ENCODE data around the gene PRRX2.
"Not testable (repeated sequence)": the region's sequence is repeated elsewhere in the genome, so short reads cannot be mapped to it uniquely, and the experiment has no call there.

The PRRX2 gene

DNA sequence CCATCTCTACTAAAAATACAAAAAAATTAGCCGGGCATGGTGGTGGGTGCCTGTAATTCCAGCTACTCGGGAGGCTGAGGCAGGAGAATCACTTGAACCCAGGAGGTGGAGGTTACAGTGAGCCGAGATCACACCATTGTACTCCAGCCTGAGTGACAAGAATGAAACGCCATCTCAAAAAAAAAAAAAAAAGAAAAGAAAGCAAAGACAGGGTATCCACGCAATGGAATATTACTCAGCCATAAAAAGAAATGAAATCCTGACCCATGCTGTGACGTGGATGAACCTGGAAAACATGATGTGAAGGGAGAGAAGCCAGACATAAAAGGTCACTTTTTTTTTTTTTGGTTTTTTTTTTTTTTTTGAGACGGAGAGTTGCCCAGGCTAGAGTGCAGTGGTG is 95.3 kb downstream of the PRRX2 start:
- DNase-seq (ENCODE audit: low spot score) = not testable (repeated sequence)

DNA sequence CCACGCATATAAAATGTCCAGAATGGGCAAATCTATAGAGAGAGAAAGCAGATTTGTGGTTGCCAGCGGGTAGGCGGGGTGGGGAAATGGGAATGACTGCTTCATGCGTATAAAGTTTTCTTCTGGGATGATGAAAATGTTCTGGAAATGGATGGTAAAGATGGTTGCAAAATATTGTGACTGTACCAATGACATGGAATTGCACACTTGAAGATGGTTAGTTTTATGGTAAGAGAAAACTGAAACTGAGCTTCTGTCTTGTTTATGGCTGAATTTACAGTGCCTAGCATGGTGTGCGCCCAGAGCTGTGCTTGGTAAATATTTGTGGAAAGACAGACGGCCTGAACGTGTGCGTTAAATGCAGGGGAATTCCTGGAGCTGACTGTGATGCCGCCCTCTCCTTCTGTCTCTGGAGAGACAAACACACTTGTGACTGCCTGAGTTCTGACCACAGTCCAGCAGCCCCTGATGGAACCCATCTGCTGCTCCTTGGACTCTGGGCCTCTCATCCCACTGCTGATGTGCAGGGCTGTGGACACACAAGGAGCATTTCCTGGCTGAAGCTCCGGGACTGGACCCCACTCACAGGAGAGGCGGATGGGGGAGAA is 96.0 kb downstream of the PRRX2 start:
- peak; percentile 61 for DNase-seq (ENCODE audit: low spot score)

DNA sequence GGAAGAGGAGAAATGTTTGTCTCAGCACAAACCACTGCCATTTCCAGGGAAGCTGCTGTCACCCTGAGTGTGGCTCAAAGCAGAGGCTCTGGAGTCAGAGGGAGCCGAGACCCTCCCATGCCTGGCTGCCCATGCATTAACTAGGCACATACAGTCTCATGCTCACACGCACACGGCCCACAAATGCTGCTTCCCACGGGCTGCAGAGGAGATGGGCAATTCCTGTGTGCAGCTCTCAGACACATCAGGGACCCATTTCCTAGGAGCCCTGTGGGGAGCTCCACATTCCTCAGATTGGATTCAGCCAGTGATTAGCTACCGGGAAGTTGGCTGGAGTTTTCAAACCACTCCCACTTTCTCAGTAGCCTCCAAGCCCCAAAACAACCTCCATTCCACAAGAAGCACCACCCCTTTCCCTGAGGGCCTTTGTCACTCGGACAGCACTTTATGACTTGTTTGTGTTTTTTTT is 96.5 kb downstream of the PRRX2 start:
- peak; percentile 64 for DNase-seq (ENCODE audit: low spot score)

DNA sequence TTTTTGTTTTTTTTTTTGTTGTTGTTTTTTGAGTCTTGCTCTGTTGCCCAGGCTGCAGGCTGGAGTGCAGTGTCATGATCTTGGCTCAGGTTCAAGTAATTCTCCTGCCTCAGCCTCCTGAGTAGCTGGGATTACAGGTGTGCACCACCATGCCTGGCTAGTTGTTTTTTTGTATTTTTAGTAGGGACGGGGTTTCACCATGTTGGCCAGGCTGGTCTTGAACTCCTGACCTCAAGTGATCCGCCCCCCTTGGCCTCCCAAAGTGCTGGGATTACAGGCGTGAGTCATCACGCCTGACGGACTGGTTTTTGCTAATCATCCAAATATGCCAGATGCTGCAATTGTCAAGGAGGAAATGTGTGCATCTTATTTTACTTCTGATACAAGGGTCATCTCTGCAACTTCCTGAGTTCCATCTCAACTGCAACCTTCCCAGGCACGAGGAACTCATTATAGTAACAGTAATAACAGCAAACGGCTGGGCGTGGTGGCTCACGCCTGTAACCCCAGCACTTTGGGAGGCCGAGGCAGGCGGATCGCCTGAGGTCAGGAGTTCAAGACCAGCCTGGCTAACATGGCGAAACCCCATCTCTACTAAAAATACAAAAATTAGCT is 97.0 kb downstream of the PRRX2 start:
- peak; percentile 69 for DNase-seq (ENCODE audit: low spot score)

DNA sequence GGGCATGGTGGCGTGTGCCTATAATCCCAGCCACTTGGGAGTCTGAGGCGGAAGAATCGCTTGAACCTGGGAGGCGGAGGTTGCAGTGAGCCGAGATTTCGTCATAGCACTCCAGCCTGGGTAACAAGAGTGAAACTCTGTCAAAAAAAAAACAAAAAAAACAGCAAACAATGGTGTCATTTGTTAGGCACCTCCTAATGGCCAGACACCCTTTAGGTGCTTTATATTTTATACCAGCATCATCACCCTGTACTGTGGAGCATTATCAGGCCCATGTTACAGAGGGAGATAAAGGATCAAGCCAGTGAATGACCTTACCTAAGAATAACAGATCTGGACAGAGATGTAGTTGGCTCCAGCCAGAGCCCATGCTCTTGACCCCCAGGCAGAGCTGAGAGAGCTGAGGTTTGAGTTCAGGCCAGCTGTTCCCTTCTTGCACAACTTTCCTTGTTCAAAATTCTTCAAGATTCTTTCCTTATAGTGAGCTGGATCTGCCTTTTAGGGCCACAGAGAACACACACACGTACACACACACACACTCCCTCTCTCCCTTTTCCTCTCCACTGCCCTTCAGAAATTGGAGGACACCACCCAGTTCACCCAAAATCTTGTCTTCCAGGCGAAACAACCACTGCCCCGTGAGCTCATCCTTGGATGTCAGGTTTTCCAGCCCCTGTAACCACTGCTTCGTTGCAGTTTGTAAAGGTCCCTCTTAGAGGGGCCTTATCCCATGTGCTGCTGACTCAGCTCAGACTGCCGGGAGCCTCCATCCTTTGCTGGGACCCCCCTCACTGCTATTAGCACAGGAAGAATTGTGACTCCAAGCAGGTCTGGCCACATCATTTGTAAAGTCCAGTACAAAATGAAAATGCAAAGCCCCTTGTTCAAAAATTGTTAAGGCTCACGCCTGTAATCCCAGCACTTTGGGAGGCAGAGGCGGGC is 97.8 kb downstream of the PRRX2 start:
- DNase-seq (ENCODE audit: low spot score) = peak; percentile 49

DNA sequence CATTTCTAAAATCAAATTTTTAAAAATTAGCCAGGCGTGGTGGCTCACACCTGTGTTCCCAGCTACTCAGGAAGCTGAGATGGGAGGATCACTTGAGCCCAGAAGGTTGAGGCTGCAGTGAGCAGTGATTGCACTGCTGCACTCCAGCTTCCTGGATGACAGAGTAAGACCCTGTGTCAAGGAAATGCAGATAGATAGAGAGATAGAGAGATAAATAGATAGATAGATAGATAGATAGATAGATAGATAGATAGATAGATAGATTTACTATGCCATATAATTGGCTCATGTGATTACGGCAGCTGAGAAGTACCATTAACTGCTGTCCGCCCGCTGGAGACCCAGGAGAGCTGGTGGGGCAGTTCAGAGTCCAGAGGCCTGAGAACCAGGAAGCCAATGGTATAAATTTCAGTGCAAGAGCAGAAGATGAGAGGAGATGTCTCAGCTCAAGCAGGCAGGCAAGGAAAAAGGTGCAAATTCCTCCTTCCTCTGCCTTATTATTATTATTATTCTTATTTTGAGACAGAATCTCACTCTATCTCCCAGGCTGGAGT is 100.4 kb downstream of the PRRX2 start:
- DNase-seq (ENCODE audit: low spot score) = no peak

DNA sequence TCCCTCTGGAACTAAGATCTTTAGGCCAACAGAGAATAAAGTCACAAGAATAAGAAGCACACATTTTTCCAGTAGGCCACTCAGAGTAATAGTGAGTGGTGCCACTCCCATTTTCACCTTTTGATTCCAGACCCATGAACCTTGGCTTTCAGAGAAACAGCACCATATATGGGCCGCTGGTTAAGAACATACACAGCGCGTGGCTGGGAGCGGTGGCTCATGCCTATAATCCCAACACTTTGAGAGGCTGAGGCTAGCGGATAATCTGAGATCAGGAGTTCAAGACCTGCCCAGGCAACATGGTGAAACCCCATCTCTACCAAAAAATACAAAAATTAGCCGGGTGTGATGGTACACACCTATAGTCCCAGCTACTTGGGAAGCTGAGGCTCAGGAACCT is 103.0 kb downstream of the PRRX2 start:
- no peak for DNase-seq (ENCODE audit: low spot score)

DNA sequence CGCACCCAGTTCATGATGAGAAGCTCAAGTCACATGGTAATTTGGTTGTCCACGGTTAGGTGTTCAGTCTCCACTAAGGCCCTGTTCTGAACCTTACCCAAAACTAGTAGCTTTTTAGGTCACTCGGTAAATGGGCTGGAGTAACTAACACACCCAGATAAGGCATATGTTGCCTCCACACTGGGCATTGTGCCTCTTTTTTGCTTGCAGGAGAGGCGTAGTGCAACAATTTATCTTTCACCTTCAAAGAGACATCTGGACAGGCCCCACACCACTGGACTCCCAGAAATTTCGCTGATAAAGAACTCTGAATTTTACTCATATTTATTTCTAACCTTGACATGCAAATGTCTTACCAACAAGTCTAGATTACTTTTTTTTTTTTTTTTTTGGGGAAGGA is 104.2 kb downstream of the PRRX2 start:
- DNase-seq (ENCODE audit: low spot score) = no peak

DNA sequence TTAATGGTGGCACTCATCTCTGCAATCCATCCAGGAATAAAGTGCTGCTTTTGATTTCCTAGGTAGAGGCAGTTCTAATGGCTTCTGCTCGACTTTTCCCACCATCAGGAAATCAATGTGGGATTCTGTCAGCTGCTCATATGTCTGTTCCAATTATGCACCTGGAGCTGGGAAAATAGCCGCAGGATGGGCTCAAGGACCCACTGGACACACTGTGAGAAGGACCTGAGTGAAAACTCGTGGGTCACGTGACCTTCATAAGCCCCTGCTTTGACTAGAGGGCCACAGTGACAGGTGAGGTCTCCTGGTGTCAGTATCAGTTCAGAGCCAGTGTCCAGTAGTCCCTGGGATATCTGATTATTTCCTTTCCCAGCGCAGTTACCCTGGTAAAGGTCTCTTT is 105.3 kb downstream of the PRRX2 start:
- no peak for DNase-seq (ENCODE audit: low spot score)
